PC-9 (cell line): Measurements from ENCODE around the gene KRTAP10-3.

Source experiments
- EZH2 ChIP-seq: fragments of 200-600 bp; sonication (generic); IDR thresholded peaks from 2 replicates; pipeline ENCODE4 v1.8.0; 2017; ENCODE audit warnings: antibody characterized with exemption, low read depth
- TF ChIP-seq, protein P1 (sequence below): fragments of 200-600 bp; sonication (generic); conservative IDR thresholded peaks from 2 replicates; pipeline ENCODE4 v1.6.1; 2017; ENCODE audit warnings: mixed run types, antibody characterized with exemption, mild to moderate bottlenecking, moderate library complexity

DNA sequence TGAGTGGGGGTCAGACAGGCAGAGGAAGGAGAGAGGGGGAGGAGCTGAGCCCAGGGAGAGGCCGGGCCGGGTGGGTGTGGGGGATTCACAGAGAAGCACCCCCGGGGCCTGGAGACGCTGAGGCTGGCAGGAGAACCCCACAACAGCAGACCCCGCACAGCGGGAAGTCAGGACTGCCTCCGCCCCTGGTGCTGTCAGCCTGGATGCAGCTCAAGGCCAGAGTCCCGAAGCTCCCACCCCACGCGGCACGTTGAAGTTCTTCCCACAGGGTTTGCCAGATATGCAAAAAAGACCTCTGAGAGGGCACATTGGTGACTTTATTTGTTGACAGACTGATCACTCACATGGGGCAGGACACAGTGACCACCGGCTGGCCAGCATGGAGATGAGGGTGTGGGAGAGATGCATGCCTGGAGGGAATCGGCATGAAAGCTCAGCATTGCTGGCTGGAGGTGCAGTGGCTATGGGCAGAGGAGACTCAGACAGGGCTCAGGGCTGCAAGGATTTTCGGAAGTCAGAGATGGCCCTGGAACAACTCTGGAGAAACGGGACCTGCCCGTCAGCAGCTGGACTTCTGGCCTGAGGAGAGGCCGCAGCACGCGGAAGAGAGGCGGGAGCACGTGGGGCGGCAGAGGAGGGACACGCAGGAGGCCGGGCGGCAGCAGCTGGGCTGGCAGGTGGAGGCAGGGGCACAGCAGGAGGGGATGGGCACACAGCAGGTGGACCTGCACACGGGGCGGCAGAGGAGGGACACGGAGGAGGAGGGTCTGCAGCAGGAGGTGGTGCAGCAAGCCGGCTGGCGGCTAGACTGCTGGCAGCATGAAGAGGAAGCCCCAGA, 885 bp downstream of the KRTAP10-3 start:
- TF ChIP-seq, protein P1, sequence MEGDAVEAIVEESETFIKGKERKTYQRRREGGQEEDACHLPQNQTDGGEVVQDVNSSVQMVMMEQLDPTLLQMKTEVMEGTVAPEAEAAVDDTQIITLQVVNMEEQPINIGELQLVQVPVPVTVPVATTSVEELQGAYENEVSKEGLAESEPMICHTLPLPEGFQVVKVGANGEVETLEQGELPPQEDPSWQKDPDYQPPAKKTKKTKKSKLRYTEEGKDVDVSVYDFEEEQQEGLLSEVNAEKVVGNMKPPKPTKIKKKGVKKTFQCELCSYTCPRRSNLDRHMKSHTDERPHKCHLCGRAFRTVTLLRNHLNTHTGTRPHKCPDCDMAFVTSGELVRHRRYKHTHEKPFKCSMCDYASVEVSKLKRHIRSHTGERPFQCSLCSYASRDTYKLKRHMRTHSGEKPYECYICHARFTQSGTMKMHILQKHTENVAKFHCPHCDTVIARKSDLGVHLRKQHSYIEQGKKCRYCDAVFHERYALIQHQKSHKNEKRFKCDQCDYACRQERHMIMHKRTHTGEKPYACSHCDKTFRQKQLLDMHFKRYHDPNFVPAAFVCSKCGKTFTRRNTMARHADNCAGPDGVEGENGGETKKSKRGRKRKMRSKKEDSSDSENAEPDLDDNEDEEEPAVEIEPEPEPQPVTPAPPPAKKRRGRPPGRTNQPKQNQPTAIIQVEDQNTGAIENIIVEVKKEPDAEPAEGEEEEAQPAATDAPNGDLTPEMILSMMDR: no peak
- no peak for TF ChIP-seq EZH2
